DND-41 (cell line): Measurements from ENCODE around the gene LUZP2.

Experiments used
- EZH2 ChIP-seq: IDR thresholded peaks from 3 replicates; pipeline ENCODE4 v1.6.1; 2012; ENCODE audit warnings: borderline replicate concordance, low read depth, mild to moderate bottlenecking, moderate library complexity, low read length, inconsistent platforms; ENCODE audit not compliant: severe bottlenecking
- TF ChIP-seq, protein P1 (sequence below): IDR thresholded peaks from 2 replicates; pipeline ENCODE4 v1.5.1; 2012; ENCODE audit warnings: borderline replicate concordance, low read length, moderate library complexity, mild to moderate bottlenecking; ENCODE audit not compliant: poor library complexity, severe bottlenecking; ENCODE audit errors: extremely low read depth

DNA sequence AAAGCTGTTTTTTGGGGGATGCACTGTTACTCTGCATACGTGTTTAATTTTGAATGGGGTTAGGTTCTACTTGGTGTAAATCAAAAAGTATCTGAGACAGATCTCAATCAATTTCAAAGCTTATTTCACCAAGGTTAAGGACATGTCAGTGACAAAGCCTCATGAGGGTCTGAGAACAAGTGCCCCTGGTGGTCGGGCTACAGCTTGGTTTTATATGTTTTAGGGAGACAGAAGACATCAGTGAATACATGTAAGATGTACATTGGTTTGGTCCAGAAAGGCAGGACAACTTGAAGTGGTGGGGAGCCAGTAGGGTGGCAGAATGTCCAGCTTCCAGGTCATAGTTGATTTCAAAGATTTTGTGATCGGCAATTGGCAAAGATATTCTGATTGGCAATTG is 262.9 kb downstream of the LUZP2 start:
- TF ChIP-seq, protein P1, sequence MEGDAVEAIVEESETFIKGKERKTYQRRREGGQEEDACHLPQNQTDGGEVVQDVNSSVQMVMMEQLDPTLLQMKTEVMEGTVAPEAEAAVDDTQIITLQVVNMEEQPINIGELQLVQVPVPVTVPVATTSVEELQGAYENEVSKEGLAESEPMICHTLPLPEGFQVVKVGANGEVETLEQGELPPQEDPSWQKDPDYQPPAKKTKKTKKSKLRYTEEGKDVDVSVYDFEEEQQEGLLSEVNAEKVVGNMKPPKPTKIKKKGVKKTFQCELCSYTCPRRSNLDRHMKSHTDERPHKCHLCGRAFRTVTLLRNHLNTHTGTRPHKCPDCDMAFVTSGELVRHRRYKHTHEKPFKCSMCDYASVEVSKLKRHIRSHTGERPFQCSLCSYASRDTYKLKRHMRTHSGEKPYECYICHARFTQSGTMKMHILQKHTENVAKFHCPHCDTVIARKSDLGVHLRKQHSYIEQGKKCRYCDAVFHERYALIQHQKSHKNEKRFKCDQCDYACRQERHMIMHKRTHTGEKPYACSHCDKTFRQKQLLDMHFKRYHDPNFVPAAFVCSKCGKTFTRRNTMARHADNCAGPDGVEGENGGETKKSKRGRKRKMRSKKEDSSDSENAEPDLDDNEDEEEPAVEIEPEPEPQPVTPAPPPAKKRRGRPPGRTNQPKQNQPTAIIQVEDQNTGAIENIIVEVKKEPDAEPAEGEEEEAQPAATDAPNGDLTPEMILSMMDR = no peak
- no peak for TF ChIP-seq EZH2
